Measurements from ENCODE around the gene WWTR1. TPM values are rescaled to one million over a fixed set of nuclear protein-coding genes. Genes with fewer than 3 reads are reported as not detected.

Gene WWTR1
- total RNA-seq, 1 experiment from 2014 or later, result 79.7 TPM

DNA sequence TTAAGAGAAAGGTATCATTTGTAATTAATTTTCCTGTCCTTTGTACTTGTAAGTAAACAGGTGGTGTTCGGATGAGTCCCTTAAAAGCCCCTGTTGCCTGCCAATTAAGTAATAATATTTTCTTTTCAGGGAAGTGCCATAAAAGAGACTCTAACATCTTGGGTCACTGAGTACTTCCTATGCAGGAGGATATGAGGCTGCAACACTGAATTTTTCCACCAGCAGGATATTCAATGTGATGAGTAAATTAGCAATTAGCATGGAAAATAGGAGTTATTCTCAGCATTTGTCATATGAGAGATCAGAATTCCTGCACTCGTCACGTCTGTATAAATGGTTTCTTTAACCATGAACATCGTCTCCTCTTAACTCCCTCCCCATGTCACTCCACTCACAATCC lies 45.4 kb downstream of the WWTR1 start:
- Histone ChIP-seq H3K36me3 (ENCODE audit: low read depth, low read length) (peaks cover 30% of the 10 kb centered on the region), H3K4me1 (ENCODE audit: insufficient read depth, low read length) (peaks cover 21% of the 10 kb centered on the region), H3K27me3 (ENCODE audit: low read length) (no peaks in the 10 kb centered on the region), H2AFZ (ENCODE audit: low read length) (no peak overlapping the region), H3F3A (ENCODE audit: low read length, unreplicated experiment) (no peaks in the 10 kb centered on the region), H3K4me2 (ENCODE audit: low read length) (no peak overlapping the region), H4K20me1 (ENCODE audit: low read length) (peaks cover 11% of the 10 kb centered on the region; the same call in 1 of the 2 replicates), H3K9ac (ENCODE audit: low read length) (no peak overlapping the region), H3K9me3 (ENCODE audit: low read length) (no peaks in the 10 kb centered on the region), H3K9me2 (replicated peaks; ENCODE audit: low read length) (no peaks in the 10 kb centered on the region), H3K79me2 (ENCODE audit: low read length) (peaks cover 93% of the 10 kb centered on the region), H3K27ac (ENCODE audit: low read length) (no peak overlapping the region), H3K4me3 (ENCODE audit: low read length) (no peak overlapping the region)
- TF ChIP-seq EZH2phosphoT487 (IDR thresholded peaks at IDR 0.05; ENCODE audit: borderline replicate concordance, low read length) (no peak), EZH2 (IDR thresholded peaks at IDR 0.05; ENCODE audit: low read length, unreplicated experiment) (no peak)
- TF ChIP-seq, protein P1, sequence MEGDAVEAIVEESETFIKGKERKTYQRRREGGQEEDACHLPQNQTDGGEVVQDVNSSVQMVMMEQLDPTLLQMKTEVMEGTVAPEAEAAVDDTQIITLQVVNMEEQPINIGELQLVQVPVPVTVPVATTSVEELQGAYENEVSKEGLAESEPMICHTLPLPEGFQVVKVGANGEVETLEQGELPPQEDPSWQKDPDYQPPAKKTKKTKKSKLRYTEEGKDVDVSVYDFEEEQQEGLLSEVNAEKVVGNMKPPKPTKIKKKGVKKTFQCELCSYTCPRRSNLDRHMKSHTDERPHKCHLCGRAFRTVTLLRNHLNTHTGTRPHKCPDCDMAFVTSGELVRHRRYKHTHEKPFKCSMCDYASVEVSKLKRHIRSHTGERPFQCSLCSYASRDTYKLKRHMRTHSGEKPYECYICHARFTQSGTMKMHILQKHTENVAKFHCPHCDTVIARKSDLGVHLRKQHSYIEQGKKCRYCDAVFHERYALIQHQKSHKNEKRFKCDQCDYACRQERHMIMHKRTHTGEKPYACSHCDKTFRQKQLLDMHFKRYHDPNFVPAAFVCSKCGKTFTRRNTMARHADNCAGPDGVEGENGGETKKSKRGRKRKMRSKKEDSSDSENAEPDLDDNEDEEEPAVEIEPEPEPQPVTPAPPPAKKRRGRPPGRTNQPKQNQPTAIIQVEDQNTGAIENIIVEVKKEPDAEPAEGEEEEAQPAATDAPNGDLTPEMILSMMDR (conservative IDR thresholded peaks at IDR 0.05; ENCODE audit: low read depth, low read length), result no peak
- ATAC-seq, result no peak
- intact Hi-C loops (cut with micrococcal nuclease), result no loop called here
- POLR2A ChIA-PET (ENCODE audit: unreplicated experiment), result no interaction called here
- BruUV-seq (replicated peaks), result no TSS peak
- CTCF ChIA-PET, result no interaction called here
- DNase-seq, result no peak

DNA sequence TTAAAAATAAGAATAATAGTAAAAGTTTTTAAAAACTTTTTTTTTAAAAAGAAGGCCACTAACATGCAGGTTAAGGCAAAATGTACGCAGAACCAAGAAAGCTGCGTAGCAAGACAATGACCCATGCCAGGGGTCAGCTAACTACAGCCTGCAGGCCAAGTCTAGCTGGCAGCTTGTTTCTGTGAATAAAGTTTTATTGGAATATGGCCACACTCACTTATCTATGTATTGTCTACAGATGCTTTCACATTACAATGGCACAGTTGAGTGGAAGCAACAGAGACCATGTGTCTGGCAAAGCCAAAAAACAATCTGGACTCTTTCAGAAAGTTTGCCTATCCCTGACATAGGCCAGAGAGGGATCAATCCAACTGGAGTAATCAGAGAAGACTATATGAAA lies 46.7 kb downstream of the WWTR1 start:
- POLR2A ChIA-PET (ENCODE audit: unreplicated experiment), result interaction anchor here (0.6 kb wide), 1 partner anchor 71 kb away, joined by 3 read pairs; no protein-coding TSS in a partner anchor
- Histone ChIP-seq H3K4me2 (ENCODE audit: low read length) (no peak overlapping the region), H3K36me3 (ENCODE audit: low read depth, low read length) (peaks cover 40% of the 10 kb centered on the region), H3K9me3 (ENCODE audit: low read length) (no peaks in the 10 kb centered on the region), H3F3A (ENCODE audit: low read length, unreplicated experiment) (no peaks in the 10 kb centered on the region), H3K9me2 (replicated peaks; ENCODE audit: low read length) (no peaks in the 10 kb centered on the region), H3K79me2 (ENCODE audit: low read length) (peaks cover 93% of the 10 kb centered on the region), H4K20me1 (ENCODE audit: low read length) (peaks cover 11% of the 10 kb centered on the region; the same call in 1 of the 2 replicates), H3K4me3 (ENCODE audit: low read length) (no peak overlapping the region), H2AFZ (ENCODE audit: low read length) (no peak overlapping the region), H3K4me1 (ENCODE audit: insufficient read depth, low read length) (peaks cover 23% of the 10 kb centered on the region), H3K27ac (ENCODE audit: low read length) (no peak overlapping the region), H3K27me3 (ENCODE audit: low read length) (no peaks in the 10 kb centered on the region), H3K9ac (ENCODE audit: low read length) (no peak overlapping the region)
- ATAC-seq (no peak), DNase-seq (no peak)
- no TSS peak for BruUV-seq (replicated peaks)
- no peak for TF ChIP-seq EZH2 (IDR thresholded peaks at IDR 0.05; ENCODE audit: low read length, unreplicated experiment)
- TF ChIP-seq, protein P1 (conservative IDR thresholded peaks at IDR 0.05; ENCODE audit: low read depth, low read length), result no peak
- TF ChIP-seq EZH2phosphoT487 (IDR thresholded peaks at IDR 0.05; ENCODE audit: borderline replicate concordance, low read length), result no peak
- intact Hi-C loops (cut with micrococcal nuclease), result no loop called here
- CTCF ChIA-PET, result no interaction called here

DNA sequence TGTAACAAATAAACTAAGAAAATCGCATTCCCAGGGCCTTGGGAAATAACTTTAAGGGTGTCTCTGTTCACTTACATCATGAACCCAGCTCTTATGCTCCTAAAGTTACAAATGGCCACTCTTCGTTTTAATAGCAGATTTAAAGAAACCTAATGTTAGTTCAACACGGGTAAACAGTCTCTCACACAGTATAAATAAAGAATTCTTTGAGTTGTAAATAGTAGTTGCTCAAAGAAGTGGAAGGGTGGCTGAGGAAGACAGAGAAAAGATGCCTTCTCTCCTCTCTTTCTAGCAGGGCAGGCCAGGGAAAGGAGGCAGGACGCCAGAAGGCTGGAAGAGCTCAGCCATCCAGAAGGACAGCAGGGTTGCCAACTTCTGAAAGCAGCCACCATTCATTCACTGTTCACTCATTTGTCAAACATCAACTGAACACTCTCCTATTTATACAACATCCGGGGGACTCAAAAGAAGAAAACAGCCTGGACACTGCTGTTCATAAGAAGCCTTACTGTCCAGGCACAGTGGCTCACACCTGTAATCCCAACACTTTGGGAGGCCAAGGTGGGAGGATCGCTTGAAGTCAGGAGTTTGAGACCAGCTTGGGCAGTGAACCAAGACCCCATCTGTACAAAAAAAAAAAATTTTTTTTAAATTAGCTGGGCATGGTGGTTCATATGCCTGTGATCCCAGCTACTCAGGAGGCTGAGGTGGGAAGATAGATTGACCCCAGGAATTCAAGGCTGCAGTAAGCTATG lies 47.3 kb downstream of the WWTR1 start:
- Histone ChIP-seq H2AFZ (ENCODE audit: low read length) (no peak overlapping the region), H3K4me3 (ENCODE audit: low read length) (no peak overlapping the region), H3K27me3 (ENCODE audit: low read length) (no peaks in the 10 kb centered on the region), H3K79me2 (ENCODE audit: low read length) (peaks cover 93% of the 10 kb centered on the region), H4K20me1 (ENCODE audit: low read length) (peaks cover 9% of the 10 kb centered on the region; the same call in 1 of the 2 replicates), H3K9me2 (replicated peaks; ENCODE audit: low read length) (no peaks in the 10 kb centered on the region), H3K9me3 (ENCODE audit: low read length) (no peaks in the 10 kb centered on the region), H3K4me1 (ENCODE audit: insufficient read depth, low read length) (peaks cover 17% of the 10 kb centered on the region; the same call in 1 of the 2 replicates), H3K9ac (ENCODE audit: low read length) (no peak overlapping the region), H3K4me2 (ENCODE audit: low read length) (no peak overlapping the region), H3K36me3 (ENCODE audit: low read depth, low read length) (peaks cover 46% of the 10 kb centered on the region), H3F3A (ENCODE audit: low read length, unreplicated experiment) (no peaks in the 10 kb centered on the region), H3K27ac (ENCODE audit: low read length) (no peak overlapping the region)
- no peak for DNase-seq
- POLR2A ChIA-PET (ENCODE audit: unreplicated experiment), result no interaction called here
- no TSS peak for BruUV-seq (replicated peaks)
- TF ChIP-seq, protein P1 (conservative IDR thresholded peaks at IDR 0.05; ENCODE audit: low read depth, low read length), result no peak
- TF ChIP-seq EZH2 (IDR thresholded peaks at IDR 0.05; ENCODE audit: low read length, unreplicated experiment), result no peak
- TF ChIP-seq EZH2phosphoT487 (IDR thresholded peaks at IDR 0.05; ENCODE audit: borderline replicate concordance, low read length), result no peak
- CTCF ChIA-PET, result interaction anchor here (0.7 kb wide), 1 partner anchor 24 kb away, joined by 3 read pairs; no protein-coding TSS in a partner anchor
- no peak for ATAC-seq
- intact Hi-C loops (cut with micrococcal nuclease), result no loop called here

All from PC-3 (cell line).